Measurements from ENCODE around the gene AOPEP. TPM values are rescaled to one million over a fixed set of nuclear protein-coding genes. Genes with fewer than 3 reads are reported as not detected.

The AOPEP gene
- total RNA-seq, 4 donors from 2014 or later, result 80.7 to 428 (median 126) TPM

DNA sequence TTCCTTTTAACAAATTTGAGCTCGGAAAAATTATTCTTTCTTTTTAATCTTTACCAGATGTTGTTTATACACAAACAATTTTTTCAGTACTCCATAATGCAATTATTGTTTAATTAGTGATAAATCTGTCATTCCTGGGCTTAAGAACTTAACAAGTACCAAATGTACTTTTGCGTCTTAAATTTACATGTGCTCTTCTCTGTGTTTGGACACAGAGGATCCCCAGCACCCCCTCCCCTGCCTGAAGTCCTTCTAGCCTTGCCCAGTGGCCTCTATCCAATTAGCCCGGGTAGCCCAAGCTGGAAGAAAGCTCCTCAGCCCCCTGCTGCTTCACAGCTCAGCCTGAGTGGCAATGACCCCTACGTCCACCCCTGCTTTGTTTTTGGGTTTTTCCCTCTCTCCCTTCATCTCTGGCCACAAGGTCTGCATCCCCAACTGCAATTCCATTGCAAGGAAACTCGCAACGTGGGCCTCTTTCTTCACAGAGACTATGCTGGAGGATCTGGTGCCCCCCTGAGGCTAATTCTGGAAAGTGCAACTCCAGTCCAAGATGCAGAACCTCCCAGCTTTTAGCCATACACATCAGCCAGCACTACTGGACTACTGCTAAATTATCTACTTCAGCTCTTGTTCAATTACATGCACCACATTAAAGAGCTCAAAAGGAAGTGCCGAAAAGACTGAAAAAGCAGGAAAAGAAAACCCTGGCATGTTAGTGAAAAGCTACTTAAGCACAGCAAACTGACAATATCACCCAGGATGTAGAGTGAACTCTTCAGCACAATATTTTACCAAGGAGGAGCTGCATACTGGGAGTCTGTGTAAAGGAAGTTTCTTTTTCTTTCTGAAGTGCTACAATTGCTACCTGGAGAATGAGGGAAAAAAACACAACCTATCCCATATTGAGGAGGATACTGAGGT lies 404.8 kb downstream of the AOPEP start:
- peak; percentile 76 to 83 for DNase-seq
- intact Hi-C loops (cut with DNase I; ENCODE audit: low total_unique reads), result loop anchor here (5.0 kb wide), 1 partner anchor 449 kb away; no protein-coding TSS in a partner anchor
- peaks cover 0 to 5% of the 10 kb centered on the region in 2 donors for H3K4me1 ChIP-seq
- TF ChIP-seq, protein P1, sequence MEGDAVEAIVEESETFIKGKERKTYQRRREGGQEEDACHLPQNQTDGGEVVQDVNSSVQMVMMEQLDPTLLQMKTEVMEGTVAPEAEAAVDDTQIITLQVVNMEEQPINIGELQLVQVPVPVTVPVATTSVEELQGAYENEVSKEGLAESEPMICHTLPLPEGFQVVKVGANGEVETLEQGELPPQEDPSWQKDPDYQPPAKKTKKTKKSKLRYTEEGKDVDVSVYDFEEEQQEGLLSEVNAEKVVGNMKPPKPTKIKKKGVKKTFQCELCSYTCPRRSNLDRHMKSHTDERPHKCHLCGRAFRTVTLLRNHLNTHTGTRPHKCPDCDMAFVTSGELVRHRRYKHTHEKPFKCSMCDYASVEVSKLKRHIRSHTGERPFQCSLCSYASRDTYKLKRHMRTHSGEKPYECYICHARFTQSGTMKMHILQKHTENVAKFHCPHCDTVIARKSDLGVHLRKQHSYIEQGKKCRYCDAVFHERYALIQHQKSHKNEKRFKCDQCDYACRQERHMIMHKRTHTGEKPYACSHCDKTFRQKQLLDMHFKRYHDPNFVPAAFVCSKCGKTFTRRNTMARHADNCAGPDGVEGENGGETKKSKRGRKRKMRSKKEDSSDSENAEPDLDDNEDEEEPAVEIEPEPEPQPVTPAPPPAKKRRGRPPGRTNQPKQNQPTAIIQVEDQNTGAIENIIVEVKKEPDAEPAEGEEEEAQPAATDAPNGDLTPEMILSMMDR (IDR thresholded peaks at IDR 0.05), result peak; percentile 81 to 86 (median 83)
- TF ChIP-seq POLR2A (IDR thresholded peaks at IDR 0.05), result no peak
- H3K4me3 ChIP-seq, result no peak overlapping the region
- H3K9me3 ChIP-seq, result no peaks in the 10 kb centered on the region
- peak overlapping the region in 1 of 2 donors; percentile 39 for H3K27ac ChIP-seq
- H3K27me3 ChIP-seq, result no peaks in the 10 kb centered on the region
- H3K36me3 ChIP-seq, result no peaks in the 10 kb centered on the region

DNA sequence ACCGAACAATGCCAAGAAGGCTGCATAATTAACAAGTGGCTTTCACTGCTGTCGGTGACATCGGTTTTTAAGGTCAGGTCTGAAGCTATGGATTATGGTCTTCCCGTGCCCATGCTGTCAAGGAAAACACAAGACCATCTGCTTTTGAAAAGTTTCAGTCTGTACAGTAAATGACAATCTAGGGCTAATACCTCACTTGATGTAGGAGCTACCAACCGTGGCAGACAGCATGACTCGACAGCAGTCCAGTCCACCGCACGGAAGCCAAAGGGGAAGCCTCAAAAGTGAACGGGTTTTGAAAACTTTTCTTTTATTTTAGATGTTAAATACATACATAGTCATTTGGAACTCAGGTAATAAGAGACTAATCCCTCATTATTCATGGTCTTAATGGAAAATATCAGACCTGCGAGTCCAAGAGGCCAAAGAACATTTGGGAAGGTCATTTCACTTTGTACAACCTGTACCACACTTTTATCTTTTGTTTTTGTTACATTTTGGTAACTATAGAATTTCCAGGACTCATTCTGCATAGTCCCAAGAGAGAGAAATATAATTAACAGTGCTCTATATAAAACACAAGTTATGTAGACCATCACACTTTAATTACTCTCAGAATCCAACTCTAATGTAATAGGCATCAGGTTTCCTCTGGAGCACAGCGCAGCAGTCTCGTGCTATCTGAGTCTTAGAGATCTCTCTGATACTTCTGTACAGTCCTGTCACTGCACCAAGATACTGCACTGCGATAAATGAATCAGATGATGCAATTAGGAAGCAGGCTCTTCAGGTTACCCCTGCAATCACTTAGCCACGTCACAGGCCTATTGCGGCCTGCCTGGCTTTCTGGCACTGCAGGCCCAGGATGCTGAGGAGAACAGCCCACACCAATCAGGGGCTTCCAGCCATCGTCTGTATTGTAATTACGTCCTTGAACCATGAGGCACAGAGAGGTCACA lies 406.1 kb downstream of the AOPEP start:
- H3K36me3 ChIP-seq, result no peaks in the 10 kb centered on the region
- H3K27me3 ChIP-seq, result no peaks in the 10 kb centered on the region
- H3K4me1 ChIP-seq, result no peaks in the 10 kb centered on the region
- no peak overlapping the region for H3K27ac ChIP-seq
- H3K4me3 ChIP-seq, result no peak overlapping the region
- TF ChIP-seq POLR2A (IDR thresholded peaks at IDR 0.05), result no peak
- TF ChIP-seq, protein P1 (IDR thresholded peaks at IDR 0.05), result no peak
- H3K9me3 ChIP-seq, result no peaks in the 10 kb centered on the region
- no peak for DNase-seq
- intact Hi-C loops (cut with DNase I; ENCODE audit: low total_unique reads), result loop anchor here (5.0 kb wide), 1 partner anchor 450 kb away; no protein-coding TSS in a partner anchor

DNA sequence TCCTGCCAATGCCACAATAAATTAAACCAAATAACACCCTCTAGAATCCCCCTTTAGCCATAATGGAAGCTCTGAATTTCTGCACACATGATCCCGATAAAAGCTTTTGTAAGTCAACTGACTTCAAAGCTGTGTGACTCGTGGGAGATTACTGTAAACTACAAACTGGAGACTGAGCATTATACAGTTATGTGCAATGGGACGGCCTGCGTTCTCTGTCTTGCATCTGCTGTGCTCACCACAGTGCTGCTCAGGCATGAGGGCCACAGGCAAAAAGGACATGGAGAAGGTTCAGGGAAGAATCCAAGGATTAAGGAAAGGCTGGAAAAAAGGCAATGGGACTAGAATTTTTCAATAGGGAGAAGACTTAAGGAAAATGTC lies 406.8 kb downstream of the AOPEP start:
- intact Hi-C loops (cut with DNase I; ENCODE audit: low total_unique reads), result loop anchor here (5.0 kb wide), 1 partner anchor 451 kb away; no protein-coding TSS in a partner anchor
- Histone ChIP-seq H3K27me3 (no peaks in the 10 kb centered on the region), H3K4me1 (no peaks in the 10 kb centered on the region), H3K4me3 (no peak overlapping the region), H3K36me3 (no peaks in the 10 kb centered on the region), H3K27ac (no peak overlapping the region), H3K9me3 (no peaks in the 10 kb centered on the region)
- DNase-seq, result no peak
- TF ChIP-seq, protein P1 (IDR thresholded peaks at IDR 0.05), result no peak
- TF ChIP-seq POLR2A (IDR thresholded peaks at IDR 0.05), result no peak

DNA sequence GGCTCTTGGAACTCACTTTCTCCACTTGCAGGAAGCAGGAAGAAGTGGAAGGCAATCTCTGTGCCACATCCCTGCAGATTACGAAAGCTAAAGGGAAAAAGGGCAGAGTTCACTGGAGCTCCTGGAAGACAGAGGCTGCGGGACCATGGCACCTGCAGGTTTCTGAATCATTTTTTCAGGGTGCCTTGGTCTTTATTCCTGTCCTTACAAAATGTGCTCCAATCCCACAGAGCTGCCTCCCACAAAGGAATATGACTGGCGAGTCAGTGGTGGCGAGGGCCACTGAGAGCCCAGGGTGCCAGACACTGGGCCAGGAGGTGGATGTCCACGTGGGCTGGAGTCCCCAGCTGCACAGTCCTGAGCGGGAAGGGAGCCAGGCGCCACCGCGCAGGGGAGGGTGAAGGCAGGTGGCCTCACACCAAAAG lies 408.0 kb downstream of the AOPEP start:
- Histone ChIP-seq H3K27me3 (no peaks in the 10 kb centered on the region), H3K4me3 (no peak overlapping the region), H3K9me3 (no peaks in the 10 kb centered on the region), H3K36me3 (no peaks in the 10 kb centered on the region), H3K4me1 (no peaks in the 10 kb centered on the region), H3K27ac (no peak overlapping the region)
- intact Hi-C loops (cut with DNase I; ENCODE audit: low total_unique reads), result loop anchor here (5.0 kb wide), 1 partner anchor 452 kb away; no protein-coding TSS in a partner anchor
- TF ChIP-seq, protein P1 (IDR thresholded peaks at IDR 0.05), result no peak
- no peak for TF ChIP-seq POLR2A (IDR thresholded peaks at IDR 0.05)
- no peak for DNase-seq

Measured in uterus (tissue), 4 donors.